NB4 (cell line): Measurements from ENCODE around the gene OVOL3.

Experiments
- MYC ChIP-seq: IDR thresholded peaks from 2 replicates; pipeline ENCODE4 v1.6.1; 2011; ENCODE audit warnings: low read depth, low read length
- POLR2A ChIP-seq: IDR thresholded peaks from 2 replicates; pipeline ENCODE4 v1.6.1; 2011; ENCODE audit warnings: mild to moderate bottlenecking; ENCODE audit not compliant: insufficient read length; ENCODE audit errors: extremely low read depth
- TF ChIP-seq, protein P1 (sequence below): IDR thresholded peaks from one replicate; pipeline ENCODE4 v1.5.1; 2012; ENCODE audit warnings: low read depth, low read length

DNA sequence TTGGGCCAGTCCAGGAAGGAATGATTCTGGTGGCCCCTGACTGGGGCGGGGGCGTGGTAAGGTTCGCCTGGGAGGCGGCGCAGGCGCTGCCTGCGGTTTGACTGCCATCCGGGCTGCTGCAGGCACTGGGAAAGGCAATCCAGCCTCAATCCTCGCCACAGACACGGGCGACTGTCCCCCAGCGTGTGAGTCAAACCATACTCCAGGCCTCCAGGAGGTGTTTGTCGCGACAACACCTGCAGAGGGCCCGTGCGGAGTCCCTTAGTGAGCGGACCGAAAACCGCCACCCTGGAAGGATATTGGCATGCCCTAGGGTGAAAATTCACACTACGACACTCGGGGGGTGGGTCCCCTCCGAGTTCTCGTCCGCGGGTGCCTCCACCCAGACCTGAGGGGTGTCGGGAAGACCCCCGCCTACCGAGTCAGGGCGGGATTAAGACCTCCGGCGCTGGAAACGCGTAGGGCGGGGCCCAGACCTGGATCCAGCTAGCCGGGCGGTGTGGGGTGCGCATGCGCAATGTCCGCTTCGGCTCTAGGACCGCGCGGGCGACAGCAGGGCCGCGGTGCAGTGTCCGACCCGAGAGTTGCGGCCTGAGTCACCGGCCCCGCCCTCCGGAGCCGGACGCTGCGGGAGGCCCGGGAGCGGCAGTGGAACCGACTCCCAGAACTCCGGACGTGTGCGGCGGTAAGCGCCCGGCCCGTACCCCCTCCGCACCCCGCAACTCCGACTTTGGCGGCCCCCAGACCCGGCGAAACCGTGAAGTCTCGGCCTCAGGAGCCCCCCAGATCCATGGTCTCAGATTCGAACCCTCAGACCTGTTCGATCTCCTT lies 28.7 kb downstream of the OVOL3 start, which contains the start of gene CAPNS1:
- TF ChIP-seq, protein P1, sequence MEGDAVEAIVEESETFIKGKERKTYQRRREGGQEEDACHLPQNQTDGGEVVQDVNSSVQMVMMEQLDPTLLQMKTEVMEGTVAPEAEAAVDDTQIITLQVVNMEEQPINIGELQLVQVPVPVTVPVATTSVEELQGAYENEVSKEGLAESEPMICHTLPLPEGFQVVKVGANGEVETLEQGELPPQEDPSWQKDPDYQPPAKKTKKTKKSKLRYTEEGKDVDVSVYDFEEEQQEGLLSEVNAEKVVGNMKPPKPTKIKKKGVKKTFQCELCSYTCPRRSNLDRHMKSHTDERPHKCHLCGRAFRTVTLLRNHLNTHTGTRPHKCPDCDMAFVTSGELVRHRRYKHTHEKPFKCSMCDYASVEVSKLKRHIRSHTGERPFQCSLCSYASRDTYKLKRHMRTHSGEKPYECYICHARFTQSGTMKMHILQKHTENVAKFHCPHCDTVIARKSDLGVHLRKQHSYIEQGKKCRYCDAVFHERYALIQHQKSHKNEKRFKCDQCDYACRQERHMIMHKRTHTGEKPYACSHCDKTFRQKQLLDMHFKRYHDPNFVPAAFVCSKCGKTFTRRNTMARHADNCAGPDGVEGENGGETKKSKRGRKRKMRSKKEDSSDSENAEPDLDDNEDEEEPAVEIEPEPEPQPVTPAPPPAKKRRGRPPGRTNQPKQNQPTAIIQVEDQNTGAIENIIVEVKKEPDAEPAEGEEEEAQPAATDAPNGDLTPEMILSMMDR: no peak
- peak; percentile 64 for TF ChIP-seq POLR2A
- no peak; the same call in none of the 2 replicates for TF ChIP-seq MYC
